ENCODE data around the gene RYR1. TPM values are rescaled to one million over a fixed set of nuclear protein-coding genes. Genes with fewer than 3 reads are reported as not detected.

Gene RYR1
- total RNA-seq, 1 experiment from 2014 or later, result 4.1 TPM

- Histone ChIP-seq H3K4me3 (replicated peaks in 1 of 2; ENCODE audit: low read depth in 1 of 2, low read length in 2 of 2) (no peak overlapping the region), H3K9me3 (ENCODE audit: control insufficient read depth in 1 of 2, insufficient read depth in 1 of 2, low read depth in 1 of 2, low read length in 2 of 2) (no peaks in the 10 kb centered on the region), H3K27me3 (ENCODE audit: insufficient read depth, low read length) (no peaks in the 10 kb centered on the region), H3K36me3 (ENCODE audit: control insufficient read depth in 1 of 2, insufficient read depth in 2 of 2, low read length in 2 of 2) (peaks cover 30 to 35% of the 10 kb centered on the region in 2 experiments; a peak in 3 of 4 replicates), H3K9me2 (ENCODE audit: insufficient read depth) (no peaks in the 10 kb centered on the region), H3K4me2 (ENCODE audit: low read length) (no peak overlapping the region), H3K79me2 (ENCODE audit: insufficient read depth, low read length) (peaks cover 15% of the 10 kb centered on the region; the same call in 1 of the 2 replicates), H2AFZ (ENCODE audit: low read depth, low read length, poor library complexity, severe bottlenecking) (no peak overlapping the region), H4K20me1 (ENCODE audit: insufficient read depth) (no peaks in the 10 kb centered on the region), H3K9ac (ENCODE audit: low read length) (no peak overlapping the region), H3K4me1 (ENCODE audit: control insufficient read depth in 1 of 2, insufficient read depth in 2 of 2, low read length in 2 of 2) (peaks cover 7 to 26% of the 10 kb centered on the region in 2 experiments), H3K27ac (ENCODE audit: low read depth, low read length) (peak overlapping the region; percentile 19; the same call in 1 of the 2 replicates)
- ChIA-PET RAD21 (ENCODE audit: low non-redundant PET in 1 of 2, low total read pairs in 2 of 2, uncharacterized antibody in 2 of 2, unreplicated experiment in 2 of 2) (interaction anchor here in 1 of 2 experiments (0.6 kb wide), 1 partner anchor 938 kb away, joined by 4 read pairs; no protein-coding TSS in a partner anchor), CTCF (interaction anchor here (1.0 to 1.6 kb wide), 4 partner anchors 10 to 140 kb away, joined by 3 to 6 read pairs (median 3); partner anchors contain the start of genes FAM98C and PSMD8), POLR2A (interaction anchor here (1.5 kb wide), 1 partner anchor 10 kb away, joined by 4 read pairs; the partner anchor contains the start of gene PSMD8)
- no peak for DNase-seq (ENCODE audit: low read depth, low spot score)
- TF ChIP-seq EZH2 (IDR thresholded peaks at IDR 0.05) (no peak), EGR1 (IDR thresholded peaks at IDR 0.05; ENCODE audit: low read depth) (no peak), YY1 (IDR thresholded peaks at IDR 0.05; ENCODE audit: extremely low read depth, insufficient replicate concordance, low read depth, low read length) (no peak), EZH2phosphoT487 (IDR thresholded peaks at IDR 0.05; ENCODE audit: borderline replicate concordance) (no peak), CTCF (IDR thresholded peaks at IDR 0.05 in 2 of 3, conservative IDR thresholded peaks at IDR 0.05 in 1 of 3; ENCODE audit: borderline replicate concordance in 1 of 3, insufficient read depth in 1 of 3, low read depth in 2 of 3, low read length in 2 of 3) (peak in 2 of 3 experiments; percentile 14 to 26; a peak in 1 of 6 replicates)
- no peak for ATAC-seq
- BruUV-seq (replicated peaks), result no TSS peak
- intact Hi-C loops (cut with micrococcal nuclease), result no loop called here
These were observed 49.1 kb upstream of the RYR1 start for GRCh38 chr19:38384209-38385027.

All from HCT116 (cell line).